GM19467 (cell line): Measurements from ENCODE around the gene PTPRM.

Experiments used
- ATAC-seq: cut with Tn5 transposase; IDR thresholded peaks from one replicate; pipeline ENCODE4 v1.9.1; 2021; ENCODE audit warnings: mild to moderate bottlenecking, moderate library complexity; ENCODE audit not compliant: unreplicated experiment

The PTPRM gene

DNA sequence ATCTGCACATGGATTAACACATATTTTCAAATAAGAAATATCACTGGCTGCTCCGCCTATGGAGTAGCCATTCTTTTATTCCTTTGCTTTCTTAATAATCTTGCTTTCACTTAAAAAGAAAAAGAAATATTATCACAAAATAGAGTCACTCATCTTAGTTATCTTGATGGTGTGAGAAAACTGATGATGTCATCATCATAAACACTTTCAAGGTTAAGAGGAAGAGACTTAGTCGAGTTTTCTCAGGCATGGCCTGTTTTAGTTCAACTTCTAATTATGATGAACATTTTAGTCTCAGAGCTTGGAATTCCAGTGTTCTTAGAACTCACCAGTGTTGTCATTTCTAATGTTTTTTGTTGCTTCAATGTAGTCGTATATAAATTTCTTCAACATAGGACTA is 506.1 kb downstream of the PTPRM start:
- no peak for ATAC-seq

GRCh38 chr18:8080092-8080491 is 513.0 kb downstream of the PTPRM start:
- no peak for ATAC-seq

DNA sequence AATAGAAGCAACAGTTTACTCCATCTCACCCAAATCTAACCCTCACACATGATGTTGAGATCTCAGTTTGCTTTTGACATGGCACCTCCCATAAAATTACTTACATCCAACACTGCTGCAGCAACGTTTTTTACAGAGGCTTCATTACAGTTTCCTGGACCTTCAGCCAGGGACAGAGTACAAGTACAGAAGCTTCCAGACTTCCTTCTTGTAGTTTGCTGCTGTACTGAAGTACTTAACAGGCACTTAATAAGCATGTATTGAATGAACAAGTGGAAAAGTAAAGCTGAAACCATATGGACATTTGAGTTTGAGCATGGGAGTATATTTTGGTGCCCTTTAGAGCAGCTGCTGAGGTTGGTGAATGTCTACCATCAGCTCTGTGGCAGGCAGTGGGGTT is 514.2 kb downstream of the PTPRM start:
- ATAC-seq, result no peak

GRCh38 chr18:8081872-8082553 is 514.9 kb downstream of the PTPRM start:
- no peak for ATAC-seq

- ATAC-seq, result no peak
These were observed 517.0 kb downstream of the PTPRM start for GRCh38 chr18:8084160-8084559.

DNA sequence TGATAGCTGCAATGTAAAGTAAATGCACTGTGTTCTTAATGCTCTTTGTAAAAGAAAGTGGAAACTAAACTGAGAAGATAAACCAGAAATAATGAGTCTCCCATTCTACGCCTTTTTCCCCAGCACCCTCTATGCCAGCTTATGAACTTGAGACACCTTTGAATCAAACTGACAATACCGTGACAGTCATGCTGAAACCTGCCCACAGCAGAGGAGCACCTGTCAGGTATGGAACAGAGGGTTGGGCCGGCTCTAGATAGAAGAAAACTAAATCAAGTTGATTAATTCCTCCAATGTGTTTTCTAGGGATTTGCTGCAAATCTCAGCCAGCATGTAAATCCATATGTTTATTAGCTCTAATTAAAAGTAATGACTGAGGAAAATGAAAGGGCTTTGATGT is 521.5 kb downstream of the PTPRM start:
- ATAC-seq, result no peak

DNA sequence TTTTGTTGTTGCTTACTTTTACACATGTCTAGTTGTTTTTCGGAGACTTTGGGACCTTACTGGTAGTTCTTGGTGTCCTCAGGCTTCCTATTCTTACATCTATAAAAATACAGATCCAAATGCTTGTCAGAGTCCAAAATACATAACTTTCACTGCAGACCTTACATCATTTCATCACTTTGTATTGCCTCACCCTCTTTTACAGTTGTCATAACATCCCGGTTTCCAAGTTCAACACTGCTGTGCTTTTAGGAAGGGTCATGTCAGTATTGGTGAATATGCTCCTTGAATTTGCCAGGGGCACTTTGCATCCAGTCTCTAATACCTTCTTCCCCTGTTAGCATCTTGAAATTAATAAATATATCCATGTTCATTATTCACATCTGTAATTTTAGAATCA is 523.9 kb downstream of the PTPRM start:
- ATAC-seq, result no peak

DNA sequence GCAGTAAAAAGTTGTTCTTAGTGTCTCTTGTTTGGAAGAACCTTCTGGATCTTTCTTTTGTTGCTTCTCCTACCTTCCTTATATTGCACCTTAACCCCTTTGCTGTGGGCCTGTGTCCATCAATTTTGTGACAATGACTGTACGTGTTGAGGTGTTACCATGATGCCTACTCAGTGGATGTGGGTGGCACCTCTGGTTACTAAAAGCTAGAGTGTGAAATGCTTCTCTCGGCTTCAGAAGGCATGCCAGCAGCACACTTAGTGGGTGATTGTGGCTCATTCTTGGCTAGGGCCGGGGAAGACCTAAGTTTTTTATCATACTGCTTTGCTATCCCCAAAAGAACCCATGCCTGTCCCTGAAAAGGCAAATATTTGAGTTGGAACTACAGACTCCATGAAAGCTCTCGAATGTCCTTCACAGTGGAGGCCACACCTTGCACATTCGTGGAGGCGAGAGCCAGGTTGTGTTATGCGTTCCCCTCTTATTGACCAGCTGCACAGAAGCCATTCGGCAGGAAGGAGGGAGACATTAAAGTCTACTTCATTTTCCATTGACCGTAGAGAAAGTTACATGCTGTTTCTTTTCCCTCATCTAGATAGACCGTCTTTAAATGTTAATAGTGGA is 528.9 kb downstream of the PTPRM start:
- no peak for ATAC-seq

DNA sequence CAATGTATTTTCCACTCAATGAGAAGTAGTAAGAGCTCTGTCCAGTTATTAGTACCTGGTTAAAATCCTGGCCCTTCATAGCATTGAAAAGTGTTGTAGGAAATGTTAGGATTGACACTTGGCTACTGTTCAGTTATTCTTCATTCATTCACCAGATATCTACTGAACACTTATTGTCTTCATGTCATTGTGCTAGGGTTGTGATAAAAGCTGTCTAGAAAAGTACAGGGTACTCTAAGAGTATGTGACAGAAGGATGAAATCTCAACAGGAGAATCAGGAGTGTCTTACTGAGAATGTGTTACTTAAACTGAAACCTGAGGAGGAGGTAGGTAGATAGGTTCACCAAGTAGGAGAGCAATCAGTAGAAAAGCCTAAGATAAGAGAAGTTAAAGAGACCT is 530.3 kb downstream of the PTPRM start:
- ATAC-seq, result no peak

- ATAC-seq, result no peak
These were observed 530.8 kb downstream of the PTPRM start for GRCh38 chr18:8097927-8098326.

- no peak for ATAC-seq
These were observed 539.5 kb downstream of the PTPRM start for GRCh38 chr18:8106603-8107002.

GRCh38 chr18:8107426-8107825 is 540.3 kb downstream of the PTPRM start:
- no peak for ATAC-seq

GRCh38 chr18:8114480-8114879 is 547.4 kb downstream of the PTPRM start:
- ATAC-seq, result no peak

GRCh38 chr18:8116341-8117005 is 549.4 kb downstream of the PTPRM start:
- ATAC-seq, result no peak

DNA sequence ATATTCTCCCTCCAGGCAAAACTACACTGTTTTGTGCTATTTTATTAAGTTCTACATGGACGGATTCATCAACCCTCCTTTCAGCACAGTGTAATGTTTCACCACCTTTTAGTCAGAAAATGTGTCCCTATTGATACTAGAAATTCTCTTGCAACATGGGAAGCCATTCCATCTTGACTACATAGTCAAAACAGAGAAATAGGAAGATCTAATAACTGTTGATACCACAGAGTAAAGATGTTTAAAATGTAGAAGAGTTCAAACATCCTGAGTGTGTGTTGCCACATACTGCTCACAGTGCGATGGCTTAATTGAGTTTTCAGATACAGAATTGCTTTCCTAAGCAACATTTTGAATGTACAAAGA is 549.9 kb downstream of the PTPRM start:
- no peak for ATAC-seq

GRCh38 chr18:8121101-8121500 is 554.0 kb downstream of the PTPRM start:
- no peak for ATAC-seq

GRCh38 chr18:8121942-8122480 is 554.9 kb downstream of the PTPRM start:
- ATAC-seq, result no peak

DNA sequence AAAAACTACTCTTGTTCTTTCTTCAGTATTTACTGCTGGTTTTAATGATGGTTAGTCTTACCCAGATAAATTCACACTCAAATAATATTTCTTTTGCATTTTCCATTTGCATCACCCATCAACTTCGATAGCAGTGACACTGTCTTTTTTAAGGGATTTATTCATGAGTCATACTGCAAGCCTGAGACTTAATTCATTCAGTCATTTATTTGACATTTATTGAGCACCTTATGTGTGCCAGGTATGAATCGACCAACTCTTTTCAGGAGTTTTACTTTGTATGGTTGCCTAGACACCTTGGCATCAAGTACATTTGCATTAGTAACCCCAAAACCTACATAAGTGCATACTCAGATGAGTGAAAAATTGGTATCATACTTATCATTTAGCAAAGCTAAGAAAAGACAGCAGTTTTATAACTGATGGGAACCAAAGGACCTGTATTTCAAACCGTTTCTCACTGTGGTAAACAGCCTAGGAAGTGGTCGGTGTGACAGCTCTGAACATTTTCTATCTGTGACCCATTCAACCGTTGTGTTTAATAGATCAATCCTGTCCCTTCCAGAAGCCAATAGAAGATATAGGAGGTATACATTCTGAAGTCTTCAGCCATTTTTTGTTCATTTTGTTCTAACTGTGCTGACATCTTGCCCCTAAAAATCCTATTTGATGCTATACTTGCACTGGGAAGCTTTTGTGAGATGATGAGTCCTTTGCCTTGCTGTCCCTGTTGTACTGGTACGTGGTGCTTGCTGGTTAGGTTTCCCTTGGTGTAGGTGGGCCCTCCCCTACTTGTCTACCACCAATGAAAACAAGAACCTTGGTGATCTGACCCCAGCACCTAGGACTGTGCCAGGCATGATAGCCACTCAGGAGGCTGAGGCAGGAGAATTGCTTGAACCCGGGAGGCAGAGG is 557.4 kb downstream of the PTPRM start:
- no peak for ATAC-seq

GRCh38 chr18:8130096-8130495 is 563.0 kb downstream of the PTPRM start:
- ATAC-seq, result no peak

DNA sequence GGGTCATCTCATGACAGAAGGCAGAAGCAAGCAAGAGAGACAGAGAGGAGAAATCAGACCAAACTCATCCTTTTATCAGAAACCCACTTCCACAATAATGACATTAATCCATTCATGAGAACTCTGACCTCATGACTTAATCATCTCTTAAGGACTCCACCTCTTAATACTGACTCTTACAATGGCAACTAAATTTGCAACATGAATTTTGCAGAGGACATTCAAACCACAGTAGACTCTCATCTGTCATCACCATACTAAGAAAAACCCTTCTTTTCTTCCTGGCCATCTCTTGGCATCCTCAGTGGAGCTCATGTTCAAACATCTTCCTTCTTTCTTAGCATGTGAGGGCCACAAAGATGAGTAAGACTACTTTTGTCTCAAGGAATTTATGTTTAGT is 565.9 kb downstream of the PTPRM start:
- ATAC-seq, result no peak

GRCh38 chr18:8133888-8134287 is 566.8 kb downstream of the PTPRM start:
- ATAC-seq, result no peak
